Endothelial cell of umbilical vein (primary cell): Measurements from ENCODE around the gene SMC3.

Experiments
- EZH2 ChIP-seq: IDR thresholded peaks from 2 replicates; pipeline ENCODE4 v1.6.1; 2012; ENCODE audit warnings: borderline replicate concordance, low read depth, mild to moderate bottlenecking, moderate library complexity, low read length, inconsistent platforms; ENCODE audit not compliant: severe bottlenecking
- FOS ChIP-seq: IDR thresholded peaks from 2 replicates; pipeline ENCODE4 v1.6.1; 2011; ENCODE audit warnings: mild to moderate bottlenecking, low read length, moderate library complexity, borderline replicate concordance; ENCODE audit not compliant: insufficient read depth
- GATA2 ChIP-seq: IDR thresholded peaks from 2 replicates; pipeline ENCODE4 v1.7.0; 2011; ENCODE audit warnings: low read depth, mild to moderate bottlenecking, moderate library complexity, mixed read lengths, low read length; ENCODE audit not compliant: insufficient read length, insufficient read depth
- JUN ChIP-seq: IDR thresholded peaks from 2 replicates; pipeline ENCODE4 v1.6.1; 2011; ENCODE audit warnings: borderline replicate concordance, low read depth; ENCODE audit not compliant: insufficient read length, insufficient read depth
- MYC ChIP-seq: IDR thresholded peaks from one replicate; pipeline ENCODE4 v1.6.1; 2011; ENCODE audit warnings: mild to moderate bottlenecking, low read depth, low read length
- POLR2A ChIP-seq: IDR thresholded peaks from 2 replicates; pipeline ENCODE4 v1.6.1; 2012; ENCODE audit warnings: low read depth, mild to moderate bottlenecking, control low read depth, low read length
- POLR2AphosphoS5 ChIP-seq: IDR thresholded peaks from 2 replicates; pipeline ENCODE4 v1.6.1; 2012; ENCODE audit warnings: low read depth, mild to moderate bottlenecking, control low read depth, low read length, moderate library complexity; ENCODE audit not compliant: insufficient read depth
- TF ChIP-seq, protein P1 (sequence below), 2 donors: IDR thresholded peaks; 1 replicate in 1 of 2; 2 replicates in 1 of 2; pipeline ENCODE4 v1.5.1; 2011; ENCODE audit warnings: low read length in 2 of 2, mild to moderate bottlenecking in 2 of 2, moderate library complexity in 2 of 2, control low read depth in 1 of 2, inconsistent platforms in 1 of 2, low read depth in 1 of 2; ENCODE audit not compliant: insufficient read depth in 1 of 2; ENCODE audit errors: extremely low read depth in 1 of 2
- TF ChIP-seq, protein P2 (sequence below): IDR thresholded peaks from 2 replicates; pipeline ENCODE4 v1.6.1; 2011; ENCODE audit not compliant: insufficient read depth, insufficient read length

DNA sequence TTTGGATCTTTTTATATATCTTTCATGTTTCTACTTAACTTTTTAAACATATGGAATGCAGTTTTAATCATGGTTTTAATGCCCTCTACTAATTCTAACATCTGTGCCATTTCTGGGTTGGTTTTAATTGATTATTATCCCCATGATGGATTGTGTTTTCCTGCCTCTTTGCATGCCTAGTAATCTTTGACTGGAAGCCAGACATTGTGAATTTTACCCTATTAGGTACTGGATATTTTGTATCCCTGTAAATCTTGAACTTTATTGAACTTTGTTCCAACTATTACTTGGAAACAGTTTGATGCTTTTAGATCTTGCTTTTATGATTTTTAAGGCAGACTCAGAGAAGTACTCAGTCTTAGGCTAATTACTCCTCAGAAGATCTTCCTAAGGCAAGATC lies 60.7 kb downstream of the SMC3 start:
- TF ChIP-seq POLR2AphosphoS5 (no peak), EZH2 (no peak), JUN (no peak), POLR2A (no peak), MYC (no peak), GATA2 (no peak), FOS (no peak)
- TF ChIP-seq, protein P1, sequence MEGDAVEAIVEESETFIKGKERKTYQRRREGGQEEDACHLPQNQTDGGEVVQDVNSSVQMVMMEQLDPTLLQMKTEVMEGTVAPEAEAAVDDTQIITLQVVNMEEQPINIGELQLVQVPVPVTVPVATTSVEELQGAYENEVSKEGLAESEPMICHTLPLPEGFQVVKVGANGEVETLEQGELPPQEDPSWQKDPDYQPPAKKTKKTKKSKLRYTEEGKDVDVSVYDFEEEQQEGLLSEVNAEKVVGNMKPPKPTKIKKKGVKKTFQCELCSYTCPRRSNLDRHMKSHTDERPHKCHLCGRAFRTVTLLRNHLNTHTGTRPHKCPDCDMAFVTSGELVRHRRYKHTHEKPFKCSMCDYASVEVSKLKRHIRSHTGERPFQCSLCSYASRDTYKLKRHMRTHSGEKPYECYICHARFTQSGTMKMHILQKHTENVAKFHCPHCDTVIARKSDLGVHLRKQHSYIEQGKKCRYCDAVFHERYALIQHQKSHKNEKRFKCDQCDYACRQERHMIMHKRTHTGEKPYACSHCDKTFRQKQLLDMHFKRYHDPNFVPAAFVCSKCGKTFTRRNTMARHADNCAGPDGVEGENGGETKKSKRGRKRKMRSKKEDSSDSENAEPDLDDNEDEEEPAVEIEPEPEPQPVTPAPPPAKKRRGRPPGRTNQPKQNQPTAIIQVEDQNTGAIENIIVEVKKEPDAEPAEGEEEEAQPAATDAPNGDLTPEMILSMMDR (IDR thresholded peaks at IDR 0.05; ENCODE audit: extremely low read depth in 1 of 2, insufficient read depth in 1 of 2, low read depth in 1 of 2, low read length in 2 of 2), result no peak
- TF ChIP-seq, protein P2, sequence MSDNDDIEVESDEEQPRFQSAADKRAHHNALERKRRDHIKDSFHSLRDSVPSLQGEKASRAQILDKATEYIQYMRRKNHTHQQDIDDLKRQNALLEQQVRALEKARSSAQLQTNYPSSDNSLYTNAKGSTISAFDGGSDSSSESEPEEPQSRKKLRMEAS, result no peak
